ENCODE results near the gene PTBP3. TPM values are rescaled to one million over a fixed set of nuclear protein-coding genes. Genes with fewer than 3 reads are reported as not detected.

Gene PTBP3
- total and polyA plus RNA-seq, 2 of the 13 experiments (the other 11 are each of a cell fraction or from before 2014, with no cell fraction given): 52.8 to 61.1 TPM

DNA sequence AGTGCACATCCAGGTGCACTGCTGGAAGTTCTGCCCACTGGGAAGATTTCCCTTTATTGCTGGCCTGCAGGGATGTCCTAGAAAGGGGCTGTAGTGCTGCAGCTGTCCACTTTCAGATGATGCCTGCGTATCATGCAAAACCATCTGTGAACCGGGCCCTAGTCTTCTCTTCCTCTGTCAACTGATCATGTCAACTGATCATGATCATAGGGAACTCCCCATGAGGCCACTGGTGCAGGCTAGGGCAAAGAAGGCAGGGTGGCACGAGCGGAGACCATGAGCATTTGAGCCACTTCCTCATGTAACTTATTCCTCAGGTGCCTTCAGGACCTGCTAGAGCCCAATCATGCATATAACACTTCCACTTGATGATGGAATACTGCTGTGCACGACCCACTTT lies 41.9 kb upstream of the PTBP3 start:
- 86% methylated on average over 4 of the region's 5 CpGs for WGBS (ENCODE audit: low lambda C conversion rate)
- Histone ChIP-seq H3K4me2 (ENCODE audit: low read depth, low read length) (peak overlapping the region; percentile 40), H3K9me3 (ENCODE audit: low read length) (0 out of 2 replicates have a peak, but pooled peaks cover under 1% of the 10 kb centered on the region), H2AFZ (ENCODE audit: low read length) (no peak overlapping the region), H3K79me2 (ENCODE audit: insufficient read depth, low read length) (peaks cover 44% of the 10 kb centered on the region), H3K27me3 (ENCODE audit: control insufficient read depth in 1 of 2, insufficient read depth in 2 of 2, low read length in 2 of 2) (no peaks in the 10 kb centered on the region; a peak in 1 of 5 replicates), H3K27ac (ENCODE audit: extremely low read length, insufficient read depth, low read length) (no peak overlapping the region), H3K9ac (ENCODE audit: insufficient read depth, low read depth, low read length) (no peak overlapping the region), H4K20me1 (ENCODE audit: insufficient read depth, low read length) (no peaks in the 10 kb centered on the region; the same call in 1 of the 2 replicates), H3K4me1 (ENCODE audit: insufficient read depth, low read length) (peaks cover 52% of the 10 kb centered on the region), H3K36me3 (replicated peaks in 1 of 2; ENCODE audit: control insufficient read depth in 1 of 2, insufficient read depth in 2 of 2, low read length in 2 of 2) (no peaks in the 10 kb centered on the region; a peak in 1 of 5 replicates), H3K4me3 (replicated peaks in 1 of 3; ENCODE audit: insufficient read depth in 1 of 3, low read depth in 2 of 3, low read length in 3 of 3) (no peak overlapping the region)
- in situ Hi-C loops (cut with HindIII; ENCODE audit: extremely low pct_ligation_motif_present, low pct_unique_long_range_greater_than_20kb): no loop called here
- TF ChIP-seq ZSCAN30 (CRISPR knock-in tag; IDR thresholded peaks at IDR 0.05) (no peak), SNAPC2 (CRISPR knock-in tag; IDR thresholded peaks at IDR 0.05) (no peak), ARID2 (CRISPR knock-in tag; IDR thresholded peaks at IDR 0.05; ENCODE audit: borderline replicate concordance) (0 out of 2 replicates have a peak, but pooled peaks have one; percentile 29), ZNF773 (CRISPR knock-in tag; IDR thresholded peaks at IDR 0.05; ENCODE audit: borderline replicate concordance) (no peak)
- TF ChIP-seq, protein P1, sequence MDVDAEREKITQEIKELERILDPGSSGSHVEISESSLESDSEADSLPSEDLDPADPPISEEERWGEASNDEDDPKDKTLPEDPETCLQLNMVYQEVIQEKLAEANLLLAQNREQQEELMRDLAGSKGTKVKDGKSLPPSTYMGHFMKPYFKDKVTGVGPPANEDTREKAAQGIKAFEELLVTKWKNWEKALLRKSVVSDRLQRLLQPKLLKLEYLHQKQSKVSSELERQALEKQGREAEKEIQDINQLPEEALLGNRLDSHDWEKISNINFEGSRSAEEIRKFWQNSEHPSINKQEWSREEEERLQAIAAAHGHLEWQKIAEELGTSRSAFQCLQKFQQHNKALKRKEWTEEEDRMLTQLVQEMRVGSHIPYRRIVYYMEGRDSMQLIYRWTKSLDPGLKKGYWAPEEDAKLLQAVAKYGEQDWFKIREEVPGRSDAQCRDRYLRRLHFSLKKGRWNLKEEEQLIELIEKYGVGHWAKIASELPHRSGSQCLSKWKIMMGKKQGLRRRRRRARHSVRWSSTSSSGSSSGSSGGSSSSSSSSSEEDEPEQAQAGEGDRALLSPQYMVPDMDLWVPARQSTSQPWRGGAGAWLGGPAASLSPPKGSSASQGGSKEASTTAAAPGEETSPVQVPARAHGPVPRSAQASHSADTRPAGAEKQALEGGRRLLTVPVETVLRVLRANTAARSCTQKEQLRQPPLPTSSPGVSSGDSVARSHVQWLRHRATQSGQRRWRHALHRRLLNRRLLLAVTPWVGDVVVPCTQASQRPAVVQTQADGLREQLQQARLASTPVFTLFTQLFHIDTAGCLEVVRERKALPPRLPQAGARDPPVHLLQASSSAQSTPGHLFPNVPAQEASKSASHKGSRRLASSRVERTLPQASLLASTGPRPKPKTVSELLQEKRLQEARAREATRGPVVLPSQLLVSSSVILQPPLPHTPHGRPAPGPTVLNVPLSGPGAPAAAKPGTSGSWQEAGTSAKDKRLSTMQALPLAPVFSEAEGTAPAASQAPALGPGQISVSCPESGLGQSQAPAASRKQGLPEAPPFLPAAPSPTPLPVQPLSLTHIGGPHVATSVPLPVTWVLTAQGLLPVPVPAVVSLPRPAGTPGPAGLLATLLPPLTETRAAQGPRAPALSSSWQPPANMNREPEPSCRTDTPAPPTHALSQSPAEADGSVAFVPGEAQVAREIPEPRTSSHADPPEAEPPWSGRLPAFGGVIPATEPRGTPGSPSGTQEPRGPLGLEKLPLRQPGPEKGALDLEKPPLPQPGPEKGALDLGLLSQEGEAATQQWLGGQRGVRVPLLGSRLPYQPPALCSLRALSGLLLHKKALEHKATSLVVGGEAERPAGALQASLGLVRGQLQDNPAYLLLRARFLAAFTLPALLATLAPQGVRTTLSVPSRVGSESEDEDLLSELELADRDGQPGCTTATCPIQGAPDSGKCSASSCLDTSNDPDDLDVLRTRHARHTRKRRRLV (CRISPR knock-in tag; IDR thresholded peaks at IDR 0.05): no peak
- TF ChIP-seq, protein P2, sequence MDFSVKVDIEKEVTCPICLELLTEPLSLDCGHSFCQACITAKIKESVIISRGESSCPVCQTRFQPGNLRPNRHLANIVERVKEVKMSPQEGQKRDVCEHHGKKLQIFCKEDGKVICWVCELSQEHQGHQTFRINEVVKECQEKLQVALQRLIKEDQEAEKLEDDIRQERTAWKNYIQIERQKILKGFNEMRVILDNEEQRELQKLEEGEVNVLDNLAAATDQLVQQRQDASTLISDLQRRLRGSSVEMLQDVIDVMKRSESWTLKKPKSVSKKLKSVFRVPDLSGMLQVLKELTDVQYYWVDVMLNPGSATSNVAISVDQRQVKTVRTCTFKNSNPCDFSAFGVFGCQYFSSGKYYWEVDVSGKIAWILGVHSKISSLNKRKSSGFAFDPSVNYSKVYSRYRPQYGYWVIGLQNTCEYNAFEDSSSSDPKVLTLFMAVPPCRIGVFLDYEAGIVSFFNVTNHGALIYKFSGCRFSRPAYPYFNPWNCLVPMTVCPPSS (IDR thresholded peaks at IDR 0.05): no peak
- TF ChIP-seq, protein P3, sequence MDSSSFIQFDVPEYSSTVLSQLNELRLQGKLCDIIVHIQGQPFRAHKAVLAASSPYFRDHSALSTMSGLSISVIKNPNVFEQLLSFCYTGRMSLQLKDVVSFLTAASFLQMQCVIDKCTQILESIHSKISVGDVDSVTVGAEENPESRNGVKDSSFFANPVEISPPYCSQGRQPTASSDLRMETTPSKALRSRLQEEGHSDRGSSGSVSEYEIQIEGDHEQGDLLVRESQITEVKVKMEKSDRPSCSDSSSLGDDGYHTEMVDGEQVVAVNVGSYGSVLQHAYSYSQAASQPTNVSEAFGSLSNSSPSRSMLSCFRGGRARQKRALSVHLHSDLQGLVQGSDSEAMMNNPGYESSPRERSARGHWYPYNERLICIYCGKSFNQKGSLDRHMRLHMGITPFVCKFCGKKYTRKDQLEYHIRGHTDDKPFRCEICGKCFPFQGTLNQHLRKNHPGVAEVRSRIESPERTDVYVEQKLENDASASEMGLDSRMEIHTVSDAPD (CRISPR knock-in tag; IDR thresholded peaks at IDR 0.05): peak; percentile 24; the same call in 1 of the 2 replicates
- TF ChIP-seq, protein P4, sequence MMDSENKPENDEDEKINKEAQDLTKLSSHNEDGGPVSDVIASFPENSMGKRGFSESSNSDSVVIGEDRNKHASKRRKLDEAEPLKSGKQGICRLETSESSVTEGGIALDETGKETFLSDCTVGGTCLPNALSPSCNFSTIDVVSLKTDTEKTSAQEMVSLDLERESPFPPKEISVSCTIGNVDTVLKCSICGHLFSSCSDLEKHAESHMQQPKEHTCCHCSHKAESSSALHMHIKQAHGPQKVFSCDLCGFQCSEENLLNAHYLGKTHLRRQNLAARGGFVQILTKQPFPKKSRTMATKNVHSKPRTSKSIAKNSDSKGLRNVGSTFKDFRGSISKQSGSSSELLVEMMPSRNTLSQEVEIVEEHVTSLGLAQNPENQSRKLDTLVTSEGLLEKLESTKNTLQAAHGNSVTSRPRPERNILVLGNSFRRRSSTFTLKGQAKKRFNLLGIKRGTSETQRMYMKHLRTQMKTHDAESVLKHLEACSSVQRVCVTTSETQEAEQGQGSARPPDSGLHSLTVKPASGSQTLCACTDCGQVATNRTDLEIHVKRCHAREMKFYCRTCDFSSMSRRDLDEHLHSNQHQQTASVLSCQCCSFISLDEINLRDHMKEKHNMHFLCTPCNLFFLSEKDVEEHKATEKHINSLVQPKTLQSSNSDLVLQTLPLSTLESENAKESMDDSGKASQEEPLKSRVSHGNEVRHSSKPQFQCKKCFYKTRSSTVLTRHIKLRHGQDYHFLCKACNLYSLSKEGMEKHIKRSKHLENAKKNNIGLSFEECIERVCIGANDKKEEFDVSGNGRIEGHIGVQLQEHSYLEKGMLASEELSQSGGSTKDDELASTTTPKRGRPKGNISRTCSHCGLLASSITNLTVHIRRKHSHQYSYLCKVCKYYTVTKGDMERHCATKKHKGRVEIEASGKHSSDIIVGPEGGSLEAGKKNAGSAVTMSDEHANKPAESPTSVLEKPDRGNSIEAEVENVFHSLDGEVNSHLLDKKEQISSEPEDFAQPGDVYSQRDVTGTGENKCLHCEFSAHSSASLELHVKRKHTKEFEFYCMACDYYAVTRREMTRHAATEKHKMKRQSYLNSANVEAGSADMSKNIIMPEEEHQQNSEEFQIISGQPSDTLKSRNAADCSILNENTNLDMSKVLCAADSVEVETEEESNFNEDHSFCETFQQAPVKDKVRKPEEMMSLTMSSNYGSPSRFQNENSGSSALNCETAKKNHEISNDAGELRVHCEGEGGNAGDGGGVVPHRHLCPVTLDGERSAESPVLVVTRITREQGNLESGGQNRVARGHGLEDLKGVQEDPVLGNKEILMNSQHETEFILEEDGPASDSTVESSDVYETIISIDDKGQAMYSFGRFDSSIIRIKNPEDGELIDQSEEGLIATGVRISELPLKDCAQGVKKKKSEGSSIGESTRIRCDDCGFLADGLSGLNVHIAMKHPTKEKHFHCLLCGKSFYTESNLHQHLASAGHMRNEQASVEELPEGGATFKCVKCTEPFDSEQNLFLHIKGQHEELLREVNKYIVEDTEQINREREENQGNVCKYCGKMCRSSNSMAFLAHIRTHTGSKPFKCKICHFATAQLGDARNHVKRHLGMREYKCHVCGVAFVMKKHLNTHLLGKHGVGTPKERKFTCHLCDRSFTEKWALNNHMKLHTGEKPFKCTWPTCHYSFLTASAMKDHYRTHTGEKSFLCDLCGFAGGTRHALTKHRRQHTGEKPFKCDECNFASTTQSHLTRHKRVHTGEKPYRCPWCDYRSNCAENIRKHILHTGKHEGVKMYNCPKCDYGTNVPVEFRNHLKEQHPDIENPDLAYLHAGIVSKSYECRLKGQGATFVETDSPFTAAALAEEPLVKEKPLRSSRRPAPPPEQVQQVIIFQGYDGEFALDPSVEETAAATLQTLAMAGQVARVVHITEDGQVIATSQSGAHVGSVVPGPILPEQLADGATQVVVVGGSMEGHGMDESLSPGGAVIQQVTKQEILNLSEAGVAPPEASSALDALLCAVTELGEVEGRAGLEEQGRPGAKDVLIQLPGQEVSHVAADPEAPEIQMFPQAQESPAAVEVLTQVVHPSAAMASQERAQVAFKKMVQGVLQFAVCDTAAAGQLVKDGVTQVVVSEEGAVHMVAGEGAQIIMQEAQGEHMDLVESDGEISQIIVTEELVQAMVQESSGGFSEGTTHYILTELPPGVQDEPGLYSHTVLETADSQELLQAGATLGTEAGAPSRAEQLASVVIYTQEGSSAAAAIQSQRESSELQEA (CRISPR knock-in tag; IDR thresholded peaks at IDR 0.05; ENCODE audit: not compliant biosample characterization): no peak
- intact Hi-C loops (cut with micrococcal nuclease; ENCODE audit: unreplicated experiment): no loop called here
- DNase-seq (ENCODE audit: low spot score) (no peak), FAIRE-seq (no peak), ATAC-seq (no peak)
- ChIA-PET POLR2A (no interaction called here), CTCF (ENCODE audit: low intra/inter-chr PET ratio, low total read pairs) (no interaction called here)
- no TSS peak for BruUV-seq (replicated peaks)
